GM23248 (cell line): ENCODE measurements around the gene OTOA.

Experiments used
- EZH2 ChIP-seq: fragments of 200-600 bp; sonication (generic); IDR thresholded peaks from 2 replicates; pipeline ENCODE4 v1.6.1; 2018; ENCODE audit warnings: antibody characterized with exemption, mild to moderate bottlenecking; ENCODE audit not compliant: insufficient read depth, poor library complexity, severe bottlenecking
- EZH2phosphoT487 ChIP-seq: fragments of 200-600 bp; sonication (generic); IDR thresholded peaks from 2 replicates; pipeline ENCODE4 v1.6.1; 2018; ENCODE audit warnings: antibody characterized with exemption, moderate library complexity, mild to moderate bottlenecking, low read depth; ENCODE audit not compliant: insufficient read depth

DNA sequence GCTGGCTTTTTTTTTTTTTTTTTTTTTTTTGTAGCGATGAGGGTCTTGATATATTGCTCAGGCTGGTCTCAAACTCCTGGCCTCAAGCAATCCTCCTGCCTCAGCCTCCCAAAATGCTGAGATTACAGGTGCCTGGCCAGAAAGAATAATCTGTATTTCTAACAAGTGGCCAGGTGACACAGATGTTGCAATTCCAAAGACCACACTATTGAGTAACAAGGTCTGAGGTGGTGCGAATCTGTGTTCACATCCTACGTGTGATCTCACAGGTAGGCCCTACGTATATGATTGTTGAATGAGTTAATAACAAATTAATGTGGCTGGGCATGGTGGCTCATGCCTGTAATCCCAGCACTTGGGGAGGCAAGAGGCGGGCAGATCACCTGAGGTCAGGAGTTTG is 33.3 kb downstream of the OTOA start:
- no peak for TF ChIP-seq EZH2
- no peak for TF ChIP-seq EZH2phosphoT487
